ENCODE results near the gene HHAT.

- TF ChIP-seq ELK1 (IDR thresholded peaks at IDR 0.05; ENCODE audit: low read depth, low read length) (no peak), USF2 (IDR thresholded peaks at IDR 0.05) (no peak), CTCF (IDR thresholded peaks at IDR 0.05) (no peak), MYC (IDR thresholded peaks at IDR 0.05; ENCODE audit: borderline replicate concordance, low read length) (no peak), POLR2A (IDR thresholded peaks at IDR 0.05; ENCODE audit: low read length) (no peak), BHLHE40 (IDR thresholded peaks at IDR 0.05; ENCODE audit: low read depth, low read length) (no peak), EP300 (IDR thresholded peaks at IDR 0.05) (no peak), REST (IDR thresholded peaks at IDR 0.05) (no peak), CBX8 (IDR thresholded peaks at IDR 0.05) (no peak), NR3C1 (IDR thresholded peaks at IDR 0.05) (no peak), PBX3 (IDR thresholded peaks at IDR 0.05) (no peak), RCOR1 (IDR thresholded peaks at IDR 0.05; ENCODE audit: low read depth, low read length) (no peak), SMC3 (IDR thresholded peaks at IDR 0.05) (no peak)
Observed at GRCh38 chr1:210556475-210556874, 227.8 kb downstream of the HHAT start.
